ENCODE measurements around the gene TNNT1. TPM values are rescaled to one million over a fixed set of nuclear protein-coding genes. Genes with fewer than 3 reads are reported as not detected.

TNNT1 gene
- total RNA-seq, 1 experiment from 2014 or later = 116 TPM

- BruUV-seq (replicated peaks) = no TSS peak
- no peak for DNase-seq (ENCODE audit: low read depth, low spot score)
- ATAC-seq = no peak
- in situ Hi-C loops (cut with HindIII; ENCODE audit: low pct_unique_long_range_greater_than_20kb, low sequenced_read_pairs) = no loop called here
- Histone ChIP-seq H3K27me3 (ENCODE audit: control insufficient read depth, insufficient read depth, low read length) (no peaks in the 10 kb centered on the region), H3K27ac (ENCODE audit: low read length) (no peak overlapping the region), H3K4me1 (ENCODE audit: control insufficient read depth, insufficient read depth, low read length) (peaks cover 10% of the 10 kb centered on the region; the same call in 1 of the 2 replicates), H3K36me3 (ENCODE audit: control insufficient read depth, insufficient read depth, low read length) (no peaks in the 10 kb centered on the region), H3K4me3 (ENCODE audit: low read depth in 2 of 2, low read length in 2 of 2) (no peak overlapping the region), H3K9me3 (ENCODE audit: control insufficient read depth, insufficient read depth, low read depth, low read length) (no peaks in the 10 kb centered on the region)
- ChIA-PET POLR2A (no interaction called here), CTCF (interaction anchor here (0.6 kb wide), 1 partner anchor 72 kb away, joined by 4 read pairs; no protein-coding TSS in a partner anchor)
- intact Hi-C loops (cut with micrococcal nuclease; ENCODE audit: unreplicated experiment) = no loop called here
- TF ChIP-seq TCF7L2 (IDR thresholded peaks at IDR 0.05; ENCODE audit: low read depth, low read length) (no peak), CTCF (IDR thresholded peaks at IDR 0.05) (no peak), POLR2AphosphoS5 (IDR thresholded peaks at IDR 0.05; ENCODE audit: low read depth, low read length) (no peak), REST (IDR thresholded peaks at IDR 0.05; ENCODE audit: insufficient read depth in 1 of 2, low read depth in 2 of 2, low read length in 1 of 2) (no peak), SIN3A (IDR thresholded peaks at IDR 0.05; ENCODE audit: borderline replicate concordance, insufficient read depth, low read depth, low read length) (no peak)
Observed at GRCh38 chr19:55161571-55162322, 12.7 kb upstream of the TNNT1 start.

GRCh38 chr19:55160986-55161365 is 12.0 kb upstream of the TNNT1 start:
- CTCF ChIA-PET = interaction anchor here (0.9 to 1.2 kb wide), 4 partner anchors 14 to 40 kb away, joined by 3 to 5 read pairs (median 4); no protein-coding TSS in a partner anchor
- POLR2A ChIA-PET = interaction anchor here (0.6 kb wide), 2 partner anchors 43 to 316 kb away, joined by 3 to 6 read pairs; no protein-coding TSS in a partner anchor
- Histone ChIP-seq H3K4me1 (ENCODE audit: control insufficient read depth, insufficient read depth, low read length) (peaks cover 10% of the 10 kb centered on the region; the same call in 1 of the 2 replicates), H3K27ac (ENCODE audit: low read length) (no peak overlapping the region), H3K4me3 (ENCODE audit: low read depth in 2 of 2, low read length in 2 of 2) (no peak overlapping the region; a peak in 1 of 4 replicates), H3K9me3 (ENCODE audit: control insufficient read depth, insufficient read depth, low read depth, low read length) (no peaks in the 10 kb centered on the region), H3K36me3 (ENCODE audit: control insufficient read depth, insufficient read depth, low read length) (no peaks in the 10 kb centered on the region), H3K27me3 (ENCODE audit: control insufficient read depth, insufficient read depth, low read length) (no peaks in the 10 kb centered on the region)
- no TSS peak for BruUV-seq (replicated peaks)
- no peak for TF ChIP-seq TCF7L2 (IDR thresholded peaks at IDR 0.05; ENCODE audit: low read depth, low read length)
- TF ChIP-seq SIN3A (IDR thresholded peaks at IDR 0.05; ENCODE audit: borderline replicate concordance, insufficient read depth, low read depth, low read length) = no peak
- no peak for TF ChIP-seq REST (IDR thresholded peaks at IDR 0.05; ENCODE audit: insufficient read depth in 1 of 2, low read depth in 2 of 2, low read length in 1 of 2)
- in situ Hi-C loops (cut with HindIII; ENCODE audit: low pct_unique_long_range_greater_than_20kb, low sequenced_read_pairs) = no loop called here
- ATAC-seq (no peak), DNase-seq (ENCODE audit: low read depth, low spot score) (no peak)
- intact Hi-C loops (cut with micrococcal nuclease; ENCODE audit: unreplicated experiment) = no loop called here
